HG03135 (cell line): ENCODE measurements around the gene SCNN1G.
A peak's percentile ranks its signal among the peaks of the same experiment; 100 is the strongest.

Experiments used
- ATAC-seq: cut with Tn5 transposase; IDR thresholded peaks from one replicate; pipeline ENCODE4 v1.9.1; 2021; ENCODE audit warnings: mild to moderate bottlenecking, moderate library complexity; ENCODE audit not compliant: unreplicated experiment

The SCNN1G gene

GRCh38 chr16:23149993-23150364, 32.6 kb upstream of the SCNN1G start:
- ATAC-seq, result no peak

- no peak for ATAC-seq
Observed at GRCh38 chr16:23152386-23153178, 30.0 kb upstream of the SCNN1G start.

- ATAC-seq, result no peak
Observed at GRCh38 chr16:23155445-23156049, 27.0 kb upstream of the SCNN1G start.

- no peak for ATAC-seq
Observed at GRCh38 chr16:23156110-23156509, 26.4 kb upstream of the SCNN1G start.

GRCh38 chr16:23156946-23157460, 25.5 kb upstream of the SCNN1G start:
- ATAC-seq, result no peak

GRCh38 chr16:23158114-23158513, 24.4 kb upstream of the SCNN1G start:
- no peak for ATAC-seq

- ATAC-seq, result no peak
Observed at GRCh38 chr16:23160082-23160481, 22.5 kb upstream of the SCNN1G start.

GRCh38 chr16:23160574-23160973, 22.0 kb upstream of the SCNN1G start:
- no peak for ATAC-seq

GRCh38 chr16:23163921-23164320, 18.6 kb upstream of the SCNN1G start:
- ATAC-seq, result no peak

GRCh38 chr16:23164736-23165135, 17.8 kb upstream of the SCNN1G start:
- ATAC-seq, result no peak

- ATAC-seq, result no peak
Observed at GRCh38 chr16:23172583-23172982, 10.0 kb upstream of the SCNN1G start.

GRCh38 chr16:23172994-23173393, 9.6 kb upstream of the SCNN1G start:
- ATAC-seq, result no peak

- no peak for ATAC-seq
Observed at GRCh38 chr16:23174622-23175021, 7.9 kb upstream of the SCNN1G start.

- ATAC-seq, result no peak
Observed at GRCh38 chr16:23175651-23176050, 6.9 kb upstream of the SCNN1G start.

- ATAC-seq, result no peak
Observed at GRCh38 chr16:23181506-23181905, 1.0 kb upstream of the SCNN1G start.

- peak; percentile 89 for ATAC-seq
Observed at GRCh38 chr16:23182206-23182678, 303 bp upstream of the SCNN1G start.

- ATAC-seq, result no peak
Observed at GRCh38 chr16:23183543-23183862, 958 bp downstream of the SCNN1G start.

- ATAC-seq, result no peak
Observed at GRCh38 chr16:23185656-23186055, 3.1 kb downstream of the SCNN1G start.

GRCh38 chr16:23186171-23186570, 3.6 kb downstream of the SCNN1G start:
- no peak for ATAC-seq

GRCh38 chr16:23187341-23187740, 4.8 kb downstream of the SCNN1G start:
- no peak for ATAC-seq

GRCh38 chr16:23188911-23189310, 6.4 kb downstream of the SCNN1G start:
- no peak for ATAC-seq

- ATAC-seq, result no peak
Observed at GRCh38 chr16:23194497-23195221, 12.1 kb downstream of the SCNN1G start.
